Stimulated activated CD4-positive, alpha-beta T cell treated with anti-CD3 and anti-CD28 coated beads, Interleukin-12 subunit alpha, Interleukin-12 subunit beta, amount 100 ng/mL, for 48 hours (primary cell): ENCODE measurements around the gene MFSD12.

Source experiments
- DNase-seq, 3 donors: peaks; one replicate each; pipeline ENCODE4 v3.0.0-alpha.2; 2020; ENCODE audit warnings: low read depth in 2 of 3, low spot score in 1 of 3

The MFSD12 gene

GRCh38 chr19:3563709-3564524 is 6.5 kb upstream of the MFSD12 start:
- DNase-seq, result no peak

DNA sequence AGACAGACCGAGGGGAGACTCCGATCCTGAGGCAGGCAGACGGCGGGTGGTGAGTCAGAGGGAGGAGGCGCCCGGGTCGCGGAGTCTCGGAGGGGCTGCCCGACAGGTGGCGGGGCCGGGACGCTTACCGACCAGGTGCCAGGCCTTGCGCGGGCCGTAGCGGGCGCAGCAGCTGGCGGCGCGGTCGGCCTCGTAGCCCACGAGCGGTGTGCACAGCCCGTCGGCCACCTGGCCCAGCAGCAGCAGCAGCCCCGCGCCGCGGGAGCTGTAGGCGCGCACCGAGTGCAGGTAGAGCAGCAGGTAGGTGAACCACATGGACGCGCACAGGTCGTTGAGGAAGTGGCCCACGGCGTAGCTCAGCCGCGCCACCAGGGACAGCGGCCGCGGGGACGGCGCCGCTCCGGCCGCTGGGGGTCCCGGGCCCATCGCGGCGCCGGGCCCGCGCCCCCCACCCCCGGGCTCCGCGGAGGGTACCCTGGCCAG is 367 bp downstream of the MFSD12 start:
- DNase-seq, result peak in 1 of 3 donors; percentile 53

DNA sequence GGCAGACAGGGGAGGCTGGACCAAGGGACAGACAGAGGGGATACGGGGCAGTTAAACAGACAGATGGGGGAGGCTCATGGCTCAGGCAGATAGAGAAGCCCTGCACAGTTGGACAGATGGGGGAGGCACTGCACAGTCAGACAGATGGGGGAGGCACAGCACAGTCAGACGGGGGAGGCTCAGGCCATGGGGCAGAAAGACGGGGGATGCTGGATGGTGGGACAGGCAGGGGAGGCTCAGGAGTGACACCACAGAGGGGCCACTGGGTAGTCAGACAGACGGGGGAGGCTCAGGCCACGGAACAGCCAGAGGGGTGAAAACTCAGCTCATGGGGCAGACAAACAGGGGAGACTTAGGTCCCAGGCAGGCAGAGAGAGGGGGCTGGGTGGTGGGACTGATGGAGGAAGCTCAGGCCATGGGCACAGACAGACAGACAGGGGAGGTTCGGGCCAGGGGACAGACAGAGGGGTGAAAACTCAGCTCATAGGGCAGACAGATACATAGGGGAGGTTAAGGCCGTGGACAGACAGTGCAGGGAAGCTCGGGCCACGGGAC is 886 bp downstream of the MFSD12 start:
- no peak for DNase-seq

DNA sequence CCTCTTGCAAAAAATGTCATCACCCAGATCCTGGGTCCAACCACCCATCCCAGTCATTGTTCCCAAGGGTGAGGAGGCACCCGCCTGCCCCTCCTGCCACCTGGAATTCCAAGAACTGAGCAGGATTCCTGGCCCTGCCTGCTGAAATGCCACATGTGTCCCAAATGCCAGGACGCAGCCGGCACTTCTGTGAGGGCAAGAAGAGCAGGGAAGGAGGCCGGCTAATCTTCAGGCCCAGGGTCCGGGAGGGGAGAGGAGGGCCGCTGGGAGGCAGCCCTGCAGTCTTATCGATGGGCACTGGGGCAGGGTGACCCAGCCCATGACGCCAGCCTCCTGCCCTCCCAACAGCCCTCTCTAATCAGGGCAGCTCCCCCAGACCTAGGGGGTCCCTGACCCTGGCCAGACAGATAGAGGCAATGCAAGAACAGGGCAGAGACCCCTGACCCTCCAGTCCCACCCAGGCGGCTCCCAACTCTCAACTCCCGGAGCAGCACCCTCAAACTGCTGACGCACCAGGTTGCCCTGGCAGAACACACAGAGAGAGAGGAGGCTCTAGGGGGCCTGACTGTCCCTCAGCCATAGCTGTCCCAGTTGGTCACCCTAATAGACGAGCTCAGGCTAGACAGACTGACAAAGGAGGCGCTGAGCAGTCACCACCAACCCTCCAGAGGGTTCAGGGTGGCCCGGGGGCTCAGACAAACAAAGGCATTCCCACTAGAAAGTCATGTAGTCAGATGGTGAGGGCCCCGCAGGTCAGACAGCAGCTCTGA is 1.5 kb downstream of the MFSD12 start:
- DNase-seq, result no peak

DNA sequence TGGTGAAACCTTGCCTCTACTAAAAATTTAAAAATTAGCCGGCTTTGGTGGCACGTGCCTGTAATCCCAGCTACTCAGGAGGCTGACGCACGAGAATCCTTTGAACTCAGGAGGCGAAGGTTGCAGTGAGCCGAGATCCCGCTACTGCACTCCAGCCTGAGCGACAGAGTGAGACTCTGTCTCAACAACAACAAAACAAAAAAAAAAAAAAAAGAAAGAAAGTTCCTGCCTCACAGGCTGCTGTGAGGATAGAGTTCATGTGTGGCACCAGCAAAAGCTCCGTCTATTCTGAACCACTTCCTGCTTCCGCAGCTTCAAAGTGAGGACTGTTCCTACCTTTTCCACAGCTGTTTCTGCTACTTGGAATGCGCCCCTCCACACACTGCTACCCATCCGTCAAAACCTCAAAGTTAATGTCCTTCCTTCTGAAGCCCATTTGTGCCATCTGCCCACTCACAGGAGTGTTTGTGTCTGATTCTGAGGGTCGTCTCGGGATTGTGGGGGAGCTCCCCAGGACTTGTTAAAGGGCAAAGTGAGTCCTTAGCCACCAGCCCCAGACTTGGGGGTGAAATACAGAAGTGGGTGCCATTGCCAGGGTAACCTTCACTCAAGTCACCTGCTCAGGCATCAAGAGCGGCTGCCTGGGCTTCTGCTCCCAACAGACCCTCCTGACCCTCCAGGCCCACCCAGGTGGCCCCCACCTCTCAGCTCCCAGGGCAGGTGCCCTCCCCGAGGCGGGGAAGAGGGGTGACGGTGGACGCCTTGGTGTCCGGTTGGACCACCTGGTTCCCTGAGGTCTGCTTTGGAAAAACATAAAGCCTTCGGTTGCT is 2.9 kb downstream of the MFSD12 start:
- no peak for DNase-seq

- DNase-seq, result no peak
Observed at GRCh38 chr19:3551792-3552095, 5.6 kb downstream of the MFSD12 start.

DNA sequence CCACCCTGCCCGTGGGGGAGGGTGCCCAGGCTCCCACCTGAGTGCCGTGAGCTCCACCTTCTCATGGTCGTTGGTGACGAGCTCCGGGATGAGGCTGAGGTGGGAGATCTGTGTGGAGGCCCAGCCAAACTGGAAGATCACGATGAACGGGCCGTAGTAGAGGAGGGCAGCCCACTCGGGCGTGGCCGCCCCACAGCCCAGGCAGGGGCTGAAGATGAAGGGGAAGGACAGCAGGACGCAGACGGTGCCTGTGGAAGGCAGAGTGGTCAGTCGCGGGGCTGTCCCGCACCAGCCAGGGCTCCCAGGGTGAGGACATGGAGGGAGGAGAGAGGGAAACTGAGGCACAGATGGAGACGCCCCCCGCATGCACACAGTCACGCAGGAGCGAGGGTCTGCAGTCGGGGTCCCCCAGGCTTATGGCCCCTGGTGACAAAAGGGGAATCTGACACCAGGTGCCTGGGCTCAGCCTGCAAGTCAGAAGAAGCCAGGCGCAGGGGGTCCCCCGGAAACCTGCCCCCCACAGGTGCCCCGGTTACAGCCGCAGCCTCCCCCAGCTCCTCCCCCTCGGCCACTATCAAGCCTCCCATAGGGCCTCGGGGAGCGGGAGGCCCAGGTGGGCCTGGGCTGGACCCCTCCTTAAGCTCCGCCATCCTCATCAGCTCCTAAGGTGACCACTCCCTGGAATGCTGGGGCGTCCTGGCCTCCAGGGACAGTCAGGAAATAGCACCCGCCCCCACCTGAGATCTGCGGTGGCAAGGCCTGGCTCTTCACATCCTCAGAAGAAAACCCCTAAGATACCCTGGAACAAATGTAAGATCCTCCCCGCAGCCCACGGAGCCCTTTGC is 6.2 kb downstream of the MFSD12 start:
- no peak for DNase-seq

DNA sequence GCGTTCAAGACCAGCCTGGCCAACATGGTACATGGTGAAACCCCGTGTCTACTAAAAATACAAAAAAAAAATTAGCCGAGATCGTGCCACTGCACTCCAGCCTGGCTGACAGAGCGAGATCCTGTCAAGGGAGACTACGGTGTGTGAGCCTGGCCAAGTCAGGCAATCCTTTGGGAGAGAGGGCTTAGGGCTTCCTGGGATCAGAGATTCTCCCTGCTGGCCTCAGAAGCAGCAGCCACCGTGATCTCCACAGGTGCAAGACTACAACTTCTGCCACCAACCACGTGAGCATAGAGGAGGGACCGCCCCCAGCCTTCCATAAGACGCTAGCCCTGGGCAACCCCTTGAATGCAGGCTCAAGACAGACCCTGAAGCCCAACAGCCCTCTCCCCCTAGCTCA is 7.6 kb downstream of the MFSD12 start:
- no peak for DNase-seq

DNA sequence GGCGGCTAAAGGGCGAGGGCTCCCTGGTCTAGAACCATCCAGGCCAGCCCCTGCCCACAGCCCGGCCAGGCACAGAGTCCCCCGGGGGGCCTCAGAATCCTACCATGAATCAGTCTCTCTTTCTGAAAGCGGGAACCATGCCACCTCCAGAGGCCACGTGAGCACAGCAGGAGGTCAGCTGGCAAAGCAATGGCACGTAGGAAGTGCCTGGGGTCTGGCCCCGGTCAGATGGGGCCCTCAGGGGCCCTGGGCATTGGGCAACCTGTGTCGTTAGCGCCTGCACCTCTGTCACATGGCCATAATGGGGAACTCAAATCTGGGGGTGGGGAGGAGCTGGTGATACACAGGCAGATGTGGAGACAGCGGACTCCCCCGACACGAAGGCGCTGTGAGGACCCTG is 8.8 kb downstream of the MFSD12 start:
- no peak for DNase-seq

GRCh38 chr19:3547767-3548282 is 9.6 kb downstream of the MFSD12 start:
- DNase-seq, result no peak

GRCh38 chr19:3547301-3547731 is 10.1 kb downstream of the MFSD12 start:
- DNase-seq, result no peak

- no peak for DNase-seq
Observed at GRCh38 chr19:3546119-3546518, 11.3 kb downstream of the MFSD12 start.

GRCh38 chr19:3545669-3546034 is 11.7 kb downstream of the MFSD12 start:
- no peak for DNase-seq

GRCh38 chr19:3544742-3545668 is 12.4 kb downstream of the MFSD12 start:
- DNase-seq, result peak; percentile 61 to 91 (median 70)

DNA sequence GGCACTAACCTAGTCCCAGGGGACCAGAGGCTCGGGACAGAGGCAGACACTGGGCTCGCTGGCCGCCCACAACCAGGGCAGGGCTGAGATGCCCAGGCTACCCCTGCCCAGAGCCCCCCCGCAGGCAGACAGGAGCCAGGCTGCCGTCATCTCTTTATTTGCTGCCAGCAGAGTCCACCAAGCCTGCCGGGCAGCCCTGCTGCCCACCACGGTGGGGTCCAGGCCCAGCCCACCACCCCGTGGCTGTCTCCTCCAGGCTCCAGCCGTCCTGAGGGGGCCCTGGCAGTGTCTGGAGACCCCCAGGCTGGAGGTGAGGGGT is 13.4 kb downstream of the MFSD12 start:
- no peak for DNase-seq

DNA sequence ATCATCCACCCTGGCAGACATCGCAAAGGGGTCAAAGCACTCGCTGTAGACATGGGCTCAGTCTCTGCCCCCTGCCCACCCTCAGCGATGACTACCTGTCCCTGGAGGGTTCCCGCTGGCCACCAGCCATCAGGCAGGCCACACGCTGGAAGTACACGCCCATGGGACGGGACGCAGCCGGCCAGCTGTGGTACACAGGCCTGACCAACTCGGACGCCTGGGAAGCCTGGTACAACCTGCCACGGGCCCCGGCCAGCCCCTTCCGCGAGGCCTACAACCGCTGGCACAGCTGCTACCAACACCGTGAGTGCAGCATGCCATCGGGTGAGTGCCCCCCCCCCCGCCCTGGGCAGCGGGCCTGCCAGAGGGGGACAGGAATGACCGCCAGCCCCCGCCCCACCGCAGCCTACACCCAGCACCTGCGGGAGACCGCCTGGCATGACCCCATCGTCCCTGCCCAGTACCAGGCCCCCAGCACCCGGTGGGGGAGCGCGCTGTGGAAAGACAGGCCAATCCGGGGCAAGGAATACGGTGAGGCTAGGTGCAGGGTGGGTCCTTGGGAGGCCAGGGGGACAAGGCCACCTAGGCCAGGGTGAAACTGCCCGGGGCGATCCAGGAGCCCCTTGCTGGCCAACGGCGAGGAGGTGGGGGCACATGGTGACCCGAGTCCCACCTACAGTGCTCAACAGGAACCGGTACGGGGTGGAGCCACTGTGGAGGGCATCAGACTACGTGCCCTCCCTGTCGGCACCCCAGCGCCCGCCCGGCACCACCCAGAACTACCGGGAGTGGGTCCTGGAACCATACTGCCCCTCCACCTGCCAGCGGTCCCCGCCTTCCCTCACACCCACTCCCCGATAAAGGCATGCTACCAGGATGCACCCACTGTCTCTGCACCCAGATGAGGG is 14.0 kb downstream of the MFSD12 start:
- DNase-seq, result no peak

- DNase-seq, result no peak
Observed at GRCh38 chr19:3539756-3540118, 17.6 kb downstream of the MFSD12 start.
